ENCODE results near the gene LMO3.

Gene LMO3

GRCh38 chr12:16610743-16611142, 4.8 kb upstream of the LMO3 start:
- TF ChIP-seq EZH2 (optimal IDR thresholded peaks at IDR 0.05; ENCODE audit: low read depth, low read length) (no peak), CTCF (IDR thresholded peaks at IDR 0.05; ENCODE audit: low read length) (no peak), EZH2phosphoT487 (IDR thresholded peaks at IDR 0.05; ENCODE audit: low read length) (no peak)
- no peaks in the 10 kb centered on the region for H3K9me2 ChIP-seq (replicated peaks; ENCODE audit: insufficient read depth, low read length)
- no peaks in the 10 kb centered on the region for H3K36me3 ChIP-seq (replicated peaks; ENCODE audit: insufficient read depth, low read length)
- no peaks in the 10 kb centered on the region for H3K79me2 ChIP-seq (ENCODE audit: low read length)
- H3F3A ChIP-seq (ENCODE audit: insufficient read depth, low read length), result peaks cover 7% of the 10 kb centered on the region
- no peak overlapping the region; the same call in 1 of the 2 replicates for H3K4me2 ChIP-seq (ENCODE audit: low read depth, low read length)
- H3K4me3 ChIP-seq (ENCODE audit: low read length), result no peak overlapping the region
- H3K27me3 ChIP-seq (replicated peaks; ENCODE audit: insufficient read depth, low read length), result no peaks in the 10 kb centered on the region
- no peaks in the 10 kb centered on the region for H3K9me3 ChIP-seq (replicated peaks; ENCODE audit: insufficient read depth, low read length)
- no peak for DNase-seq
- no peak overlapping the region for H3K9ac ChIP-seq (ENCODE audit: low read length)
- no peaks in the 10 kb centered on the region for H4K20me1 ChIP-seq (ENCODE audit: insufficient read depth, low read length)
- H3K27ac ChIP-seq (ENCODE audit: low read length), result no peak overlapping the region
- H2AFZ ChIP-seq (ENCODE audit: low read length), result no peak overlapping the region
- no peaks in the 10 kb centered on the region for H3K4me1 ChIP-seq (ENCODE audit: low read length)

- Histone ChIP-seq H3K79me2 (ENCODE audit: low read length) (no peaks in the 10 kb centered on the region), H3K9me2 (replicated peaks; ENCODE audit: insufficient read depth, low read length) (no peaks in the 10 kb centered on the region), H3K27ac (ENCODE audit: low read length) (no peak overlapping the region), H3K9ac (ENCODE audit: low read length) (no peak overlapping the region), H2AFZ (ENCODE audit: low read length) (no peak overlapping the region), H3F3A (ENCODE audit: insufficient read depth, low read length) (peaks cover 7% of the 10 kb centered on the region), H4K20me1 (ENCODE audit: insufficient read depth, low read length) (no peaks in the 10 kb centered on the region), H3K4me3 (ENCODE audit: low read length) (no peak overlapping the region), H3K27me3 (replicated peaks; ENCODE audit: insufficient read depth, low read length) (no peaks in the 10 kb centered on the region), H3K9me3 (replicated peaks; ENCODE audit: insufficient read depth, low read length) (no peaks in the 10 kb centered on the region), H3K36me3 (replicated peaks; ENCODE audit: insufficient read depth, low read length) (no peaks in the 10 kb centered on the region), H3K4me1 (ENCODE audit: low read length) (no peaks in the 10 kb centered on the region), H3K4me2 (ENCODE audit: low read depth, low read length) (no peak overlapping the region)
- TF ChIP-seq EZH2 (optimal IDR thresholded peaks at IDR 0.05; ENCODE audit: low read depth, low read length) (no peak), EZH2phosphoT487 (IDR thresholded peaks at IDR 0.05; ENCODE audit: low read length) (no peak), CTCF (IDR thresholded peaks at IDR 0.05; ENCODE audit: low read length) (no peak)
- no peak for DNase-seq
Observed at GRCh38 chr12:16610001-16610585, 4.1 kb upstream of the LMO3 start.

- Histone ChIP-seq H3K4me2 (ENCODE audit: low read depth, low read length) (peak overlapping the region; percentile 30; the same call in 1 of the 2 replicates), H3F3A (ENCODE audit: insufficient read depth, low read length) (peaks cover 7% of the 10 kb centered on the region), H3K27me3 (replicated peaks; ENCODE audit: insufficient read depth, low read length) (no peaks in the 10 kb centered on the region), H3K9ac (ENCODE audit: low read length) (no peak overlapping the region), H3K4me3 (ENCODE audit: low read length) (peak overlapping the region; percentile 32; the same call in 1 of the 2 replicates), H3K79me2 (ENCODE audit: low read length) (no peaks in the 10 kb centered on the region), H4K20me1 (ENCODE audit: insufficient read depth, low read length) (no peaks in the 10 kb centered on the region), H3K9me2 (replicated peaks; ENCODE audit: insufficient read depth, low read length) (no peaks in the 10 kb centered on the region), H3K36me3 (replicated peaks; ENCODE audit: insufficient read depth, low read length) (no peaks in the 10 kb centered on the region), H3K4me1 (ENCODE audit: low read length) (no peaks in the 10 kb centered on the region), H3K27ac (ENCODE audit: low read length) (no peak overlapping the region), H2AFZ (ENCODE audit: low read length) (no peak overlapping the region), H3K9me3 (replicated peaks; ENCODE audit: insufficient read depth, low read length) (no peaks in the 10 kb centered on the region)
- TF ChIP-seq EZH2phosphoT487 (IDR thresholded peaks at IDR 0.05; ENCODE audit: low read length) (no peak), EZH2 (optimal IDR thresholded peaks at IDR 0.05; ENCODE audit: low read depth, low read length) (no peak), CTCF (IDR thresholded peaks at IDR 0.05; ENCODE audit: low read length) (no peak)
- no peak for DNase-seq
Observed at GRCh38 chr12:16608946-16609539, 3.1 kb upstream of the LMO3 start.

Measured in MM.1S (cell line).